K562 (cell line): ENCODE results near the gene ANP32B. TPM values are rescaled to one million over a fixed set of nuclear protein-coding genes. Genes with fewer than 3 reads are reported as not detected.

Source experiments
- CCNT2 ChIP-seq: IDR thresholded peaks from 2 replicates; pipeline ENCODE4 v1.6.1; 2011; ENCODE audit warnings: borderline replicate concordance, low read depth, mild to moderate bottlenecking, moderate library complexity, mixed read lengths, low read length; ENCODE audit not compliant: insufficient read length; ENCODE audit errors: extremely low read depth
- COPS2 ChIP-seq: fragments of 450-650 bp; conservative IDR thresholded peaks from 2 replicates; pipeline ENCODE4 v1.6.1; 2016; ENCODE audit warnings: mild to moderate bottlenecking, moderate library complexity
- EHMT2 ChIP-seq: fragments of 450-650 bp; IDR thresholded peaks from 2 replicates; pipeline ENCODE4 v1.6.1; 2018; ENCODE audit warnings: antibody characterized with exemption
- KLF10 ChIP-seq: fragments of 250-450 bp; sonication (Bioruptor Pico); IDR thresholded peaks from 2 replicates; pipeline ENCODE4 v1.6.1; 2021; ENCODE audit warnings: matching md5 sums
- L3MBTL2 ChIP-seq: fragments of 450-650 bp; IDR thresholded peaks from 2 replicates; pipeline ENCODE4 v1.6.1; 2016; ENCODE audit warnings: mild to moderate bottlenecking, moderate library complexity
- LCOR ChIP-seq: sonication (generic); formaldehyde crosslinking; IDR thresholded peaks from 2 replicates; pipeline ENCODE4 v1.8.0; 2022; ENCODE audit warnings: mild to moderate bottlenecking, missing genetic modification reagents
- SRSF7 ChIP-seq: fragments of 200-400 bp; formaldehyde crosslinking; optimal IDR thresholded peaks from 2 replicates; pipeline ENCODE3; 2017; ENCODE audit warnings: mild to moderate bottlenecking, low read depth, low read length
- ZBED1 ChIP-seq: IDR thresholded peaks from 2 replicates; pipeline ENCODE4 v1.6.1; 2014
- ZFP30 ChIP-seq: fragments of 250-450 bp; sonication (Bioruptor Pico); IDR thresholded peaks from 2 replicates; pipeline ENCODE4 v1.8.0; 2022; ENCODE audit warnings: moderate library complexity, mild to moderate bottlenecking, inconsistent platforms, borderline replicate concordance
- polyA plus RNA-seq, 8 experiments: library from polyadenylated mRNA; depleted of rRNA in 4 of 8; stranded (reverse) in 5 of 8; unstranded in 3 of 8; fragments of >200 nt; fragmentation: Nextera tagmentation in 2 of 8; fragmentation: Illumina TruSeq in 1 of 8; extraction: Ambion mirVana in 2 of 8; extraction: Trizol in 1 of 8; gene quantifications; 2 replicates each; pipeline versions ENCODE4 v1.2.1 to v1.2.3, GENCODE V29; 2011 to 2014; ENCODE audit warnings: inconsistent platforms in 1 of 8, missing spikeins in 1 of 8
- total RNA-seq, 7 experiments: library from RNA; depleted of rRNA in 6 of 7; stranded (reverse); fragments of >200 nt in 6 of 7; fragmentation: Illumina TruSeq in 2 of 7; extraction: Trizol in 2 of 7; gene quantifications; 2 replicates each; pipeline versions ENCODE4 v1.2.1 to v1.2.3, GENCODE V29; 2011 to 2021; ENCODE audit warnings: low replicate concordance in 1 of 7
- TF ChIP-seq, protein P1 (sequence below): fragments of 150-350 bp; IDR thresholded peaks from 2 replicates; pipeline ENCODE4 v1.6.1; 2014; ENCODE audit warnings: low read depth, mild to moderate bottlenecking, low read length, borderline replicate concordance
- TF ChIP-seq, protein P2 (sequence below): sonication (generic); formaldehyde crosslinking; IDR thresholded peaks from 2 replicates; pipeline ENCODE4 v1.8.0; 2022; ENCODE audit warnings: mild to moderate bottlenecking, missing genetic modification reagents
- TF ChIP-seq, protein P3 (sequence below): sonication (generic); formaldehyde crosslinking; IDR thresholded peaks from 2 replicates; pipeline ENCODE4 v1.8.0; 2023; ENCODE audit warnings: missing genetic modification reagents, mild to moderate bottlenecking, borderline replicate concordance
- TF ChIP-seq, protein P4 (sequence below): sonication (generic); formaldehyde crosslinking; IDR thresholded peaks from 2 replicates; pipeline ENCODE4 v1.5.0; 2020; ENCODE audit warnings: missing genetic modification reagents
- TF ChIP-seq, protein P5 (sequence below): sonication (generic); formaldehyde crosslinking; IDR thresholded peaks from 2 replicates; pipeline ENCODE4 v1.8.1; 2023; ENCODE audit warnings: mild to moderate bottlenecking, missing genetic modification reagents, moderate library complexity

The ANP32B gene
- total and polyA plus RNA-seq, 9 of the 15 experiments (the other 6 are each of a cell fraction or from before 2014, with no cell fraction given) = 68.9 to 815 (median 141) TPM

DNA sequence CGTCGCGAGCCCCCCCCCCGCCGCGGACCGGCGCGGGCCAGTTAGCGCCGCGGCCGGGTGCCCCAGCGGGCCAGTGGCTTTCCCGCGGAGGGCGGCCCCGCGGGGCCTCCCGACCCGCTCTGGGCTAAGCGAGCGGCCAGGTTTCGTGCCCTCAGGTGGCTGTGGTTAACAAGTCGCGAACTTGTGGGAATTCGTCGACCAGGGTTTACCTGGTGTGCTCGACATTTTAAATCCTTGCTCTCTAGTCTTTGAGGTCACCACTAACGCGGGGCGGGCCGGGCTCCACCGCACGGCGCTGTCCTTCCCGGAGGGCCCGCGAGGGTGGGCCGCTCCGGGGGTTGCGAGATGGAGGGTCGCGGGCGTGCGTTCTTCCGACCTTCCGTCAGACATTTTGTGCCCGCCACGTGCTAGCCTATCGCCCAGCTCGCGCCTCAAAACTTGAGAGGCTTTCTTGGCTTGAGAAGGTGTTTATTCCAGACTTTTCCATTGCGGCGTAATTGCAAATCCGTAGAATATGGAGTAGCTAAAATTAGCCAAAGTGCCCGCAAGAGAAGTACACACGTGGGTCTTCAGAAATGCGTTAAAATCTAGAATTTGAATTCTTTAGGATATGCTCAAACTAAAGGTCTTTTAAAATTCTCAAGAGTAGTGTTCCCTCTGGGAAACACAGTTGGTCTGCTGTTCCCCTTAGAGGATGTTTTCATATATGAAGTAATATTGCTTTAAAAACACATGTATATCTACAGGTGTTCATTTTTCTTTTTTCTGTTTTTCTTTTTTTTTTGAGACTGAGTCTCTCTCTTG lies 2.1 kb downstream of the ANP32B start (continued):
- TF ChIP-seq SRSF7 (no peak), ZFP30 (CRISPR knock-in tag) (no peak), COPS2 (no peak), LCOR (CRISPR knock-in tag) (peak; percentile 58; the same call in 1 of the 2 replicates), ZBED1 (no peak), EHMT2 (no peak), CCNT2 (no peak), KLF10 (no peak), L3MBTL2 (peak; percentile 87)
- TF ChIP-seq, protein P1, sequence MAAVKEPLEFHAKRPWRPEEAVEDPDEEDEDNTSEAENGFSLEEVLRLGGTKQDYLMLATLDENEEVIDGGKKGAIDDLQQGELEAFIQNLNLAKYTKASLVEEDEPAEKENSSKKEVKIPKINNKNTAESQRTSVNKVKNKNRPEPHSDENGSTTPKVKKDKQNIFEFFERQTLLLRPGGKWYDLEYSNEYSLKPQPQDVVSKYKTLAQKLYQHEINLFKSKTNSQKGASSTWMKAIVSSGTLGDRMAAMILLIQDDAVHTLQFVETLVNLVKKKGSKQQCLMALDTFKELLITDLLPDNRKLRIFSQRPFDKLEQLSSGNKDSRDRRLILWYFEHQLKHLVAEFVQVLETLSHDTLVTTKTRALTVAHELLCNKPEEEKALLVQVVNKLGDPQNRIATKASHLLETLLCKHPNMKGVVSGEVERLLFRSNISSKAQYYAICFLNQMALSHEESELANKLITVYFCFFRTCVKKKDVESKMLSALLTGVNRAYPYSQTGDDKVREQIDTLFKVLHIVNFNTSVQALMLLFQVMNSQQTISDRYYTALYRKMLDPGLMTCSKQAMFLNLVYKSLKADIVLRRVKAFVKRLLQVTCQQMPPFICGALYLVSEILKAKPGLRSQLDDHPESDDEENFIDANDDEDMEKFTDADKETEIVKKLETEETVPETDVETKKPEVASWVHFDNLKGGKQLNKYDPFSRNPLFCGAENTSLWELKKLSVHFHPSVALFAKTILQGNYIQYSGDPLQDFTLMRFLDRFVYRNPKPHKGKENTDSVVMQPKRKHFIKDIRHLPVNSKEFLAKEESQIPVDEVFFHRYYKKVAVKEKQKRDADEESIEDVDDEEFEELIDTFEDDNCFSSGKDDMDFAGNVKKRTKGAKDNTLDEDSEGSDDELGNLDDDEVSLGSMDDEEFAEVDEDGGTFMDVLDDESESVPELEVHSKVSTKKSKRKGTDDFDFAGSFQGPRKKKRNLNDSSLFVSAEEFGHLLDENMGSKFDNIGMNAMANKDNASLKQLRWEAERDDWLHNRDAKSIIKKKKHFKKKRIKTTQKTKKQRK = no peak
- TF ChIP-seq, protein P2, sequence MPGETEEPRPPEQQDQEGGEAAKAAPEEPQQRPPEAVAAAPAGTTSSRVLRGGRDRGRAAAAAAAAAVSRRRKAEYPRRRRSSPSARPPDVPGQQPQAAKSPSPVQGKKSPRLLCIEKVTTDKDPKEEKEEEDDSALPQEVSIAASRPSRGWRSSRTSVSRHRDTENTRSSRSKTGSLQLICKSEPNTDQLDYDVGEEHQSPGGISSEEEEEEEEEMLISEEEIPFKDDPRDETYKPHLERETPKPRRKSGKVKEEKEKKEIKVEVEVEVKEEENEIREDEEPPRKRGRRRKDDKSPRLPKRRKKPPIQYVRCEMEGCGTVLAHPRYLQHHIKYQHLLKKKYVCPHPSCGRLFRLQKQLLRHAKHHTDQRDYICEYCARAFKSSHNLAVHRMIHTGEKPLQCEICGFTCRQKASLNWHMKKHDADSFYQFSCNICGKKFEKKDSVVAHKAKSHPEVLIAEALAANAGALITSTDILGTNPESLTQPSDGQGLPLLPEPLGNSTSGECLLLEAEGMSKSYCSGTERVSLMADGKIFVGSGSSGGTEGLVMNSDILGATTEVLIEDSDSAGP = no peak
- TF ChIP-seq, protein P3, sequence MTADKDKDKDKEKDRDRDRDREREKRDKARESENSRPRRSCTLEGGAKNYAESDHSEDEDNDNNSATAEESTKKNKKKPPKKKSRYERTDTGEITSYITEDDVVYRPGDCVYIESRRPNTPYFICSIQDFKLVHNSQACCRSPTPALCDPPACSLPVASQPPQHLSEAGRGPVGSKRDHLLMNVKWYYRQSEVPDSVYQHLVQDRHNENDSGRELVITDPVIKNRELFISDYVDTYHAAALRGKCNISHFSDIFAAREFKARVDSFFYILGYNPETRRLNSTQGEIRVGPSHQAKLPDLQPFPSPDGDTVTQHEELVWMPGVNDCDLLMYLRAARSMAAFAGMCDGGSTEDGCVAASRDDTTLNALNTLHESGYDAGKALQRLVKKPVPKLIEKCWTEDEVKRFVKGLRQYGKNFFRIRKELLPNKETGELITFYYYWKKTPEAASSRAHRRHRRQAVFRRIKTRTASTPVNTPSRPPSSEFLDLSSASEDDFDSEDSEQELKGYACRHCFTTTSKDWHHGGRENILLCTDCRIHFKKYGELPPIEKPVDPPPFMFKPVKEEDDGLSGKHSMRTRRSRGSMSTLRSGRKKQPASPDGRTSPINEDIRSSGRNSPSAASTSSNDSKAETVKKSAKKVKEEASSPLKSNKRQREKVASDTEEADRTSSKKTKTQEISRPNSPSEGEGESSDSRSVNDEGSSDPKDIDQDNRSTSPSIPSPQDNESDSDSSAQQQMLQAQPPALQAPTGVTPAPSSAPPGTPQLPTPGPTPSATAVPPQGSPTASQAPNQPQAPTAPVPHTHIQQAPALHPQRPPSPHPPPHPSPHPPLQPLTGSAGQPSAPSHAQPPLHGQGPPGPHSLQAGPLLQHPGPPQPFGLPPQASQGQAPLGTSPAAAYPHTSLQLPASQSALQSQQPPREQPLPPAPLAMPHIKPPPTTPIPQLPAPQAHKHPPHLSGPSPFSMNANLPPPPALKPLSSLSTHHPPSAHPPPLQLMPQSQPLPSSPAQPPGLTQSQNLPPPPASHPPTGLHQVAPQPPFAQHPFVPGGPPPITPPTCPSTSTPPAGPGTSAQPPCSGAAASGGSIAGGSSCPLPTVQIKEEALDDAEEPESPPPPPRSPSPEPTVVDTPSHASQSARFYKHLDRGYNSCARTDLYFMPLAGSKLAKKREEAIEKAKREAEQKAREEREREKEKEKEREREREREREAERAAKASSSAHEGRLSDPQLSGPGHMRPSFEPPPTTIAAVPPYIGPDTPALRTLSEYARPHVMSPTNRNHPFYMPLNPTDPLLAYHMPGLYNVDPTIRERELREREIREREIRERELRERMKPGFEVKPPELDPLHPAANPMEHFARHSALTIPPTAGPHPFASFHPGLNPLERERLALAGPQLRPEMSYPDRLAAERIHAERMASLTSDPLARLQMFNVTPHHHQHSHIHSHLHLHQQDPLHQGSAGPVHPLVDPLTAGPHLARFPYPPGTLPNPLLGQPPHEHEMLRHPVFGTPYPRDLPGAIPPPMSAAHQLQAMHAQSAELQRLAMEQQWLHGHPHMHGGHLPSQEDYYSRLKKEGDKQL = no peak
- TF ChIP-seq, protein P4, sequence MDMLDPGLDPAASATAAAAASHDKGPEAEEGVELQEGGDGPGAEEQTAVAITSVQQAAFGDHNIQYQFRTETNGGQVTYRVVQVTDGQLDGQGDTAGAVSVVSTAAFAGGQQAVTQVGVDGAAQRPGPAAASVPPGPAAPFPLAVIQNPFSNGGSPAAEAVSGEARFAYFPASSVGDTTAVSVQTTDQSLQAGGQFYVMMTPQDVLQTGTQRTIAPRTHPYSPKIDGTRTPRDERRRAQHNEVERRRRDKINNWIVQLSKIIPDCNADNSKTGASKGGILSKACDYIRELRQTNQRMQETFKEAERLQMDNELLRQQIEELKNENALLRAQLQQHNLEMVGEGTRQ (CRISPR knock-in tag) = no peak
- TF ChIP-seq, protein P5, sequence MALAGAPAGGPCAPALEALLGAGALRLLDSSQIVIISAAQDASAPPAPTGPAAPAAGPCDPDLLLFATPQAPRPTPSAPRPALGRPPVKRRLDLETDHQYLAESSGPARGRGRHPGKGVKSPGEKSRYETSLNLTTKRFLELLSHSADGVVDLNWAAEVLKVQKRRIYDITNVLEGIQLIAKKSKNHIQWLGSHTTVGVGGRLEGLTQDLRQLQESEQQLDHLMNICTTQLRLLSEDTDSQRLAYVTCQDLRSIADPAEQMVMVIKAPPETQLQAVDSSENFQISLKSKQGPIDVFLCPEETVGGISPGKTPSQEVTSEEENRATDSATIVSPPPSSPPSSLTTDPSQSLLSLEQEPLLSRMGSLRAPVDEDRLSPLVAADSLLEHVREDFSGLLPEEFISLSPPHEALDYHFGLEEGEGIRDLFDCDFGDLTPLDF (CRISPR knock-in tag) = no peak
